HEK293 (cell line): ENCODE data around the gene PJVK.

Experiments used
- CTCF ChIP-seq: fragments of 450-650 bp; formaldehyde crosslinking; IDR thresholded peaks from 2 replicates; pipeline ENCODE4 v1.5.1; 2016; ENCODE audit warnings: missing biosample characterization, missing genetic modification characterization
- KLF9 ChIP-seq: fragments of 450-650 bp; formaldehyde crosslinking; IDR thresholded peaks from 2 replicates; pipeline ENCODE4 v1.5.1; 2016; ENCODE audit warnings: missing biosample characterization, missing genetic modification characterization, low read depth
- ZBTB49 ChIP-seq: fragments of 450-650 bp; formaldehyde crosslinking; IDR thresholded peaks from 2 replicates; pipeline ENCODE4 v1.5.1; 2016; ENCODE audit warnings: missing biosample characterization, missing genetic modification characterization, low read depth
- ZFP41 ChIP-seq: fragments of 450-650 bp; formaldehyde crosslinking; IDR thresholded peaks from 2 replicates; pipeline ENCODE4 v1.5.1; 2016; ENCODE audit warnings: missing biosample characterization, missing genetic modification characterization, borderline replicate concordance
- ZNF121 ChIP-seq: fragments of 450-650 bp; formaldehyde crosslinking; IDR thresholded peaks from 2 replicates; pipeline ENCODE4 v1.5.1; 2016; ENCODE audit warnings: missing biosample characterization, missing genetic modification characterization
- ZNF202 ChIP-seq: fragments of 450-650 bp; formaldehyde crosslinking; IDR thresholded peaks from 2 replicates; pipeline ENCODE4 v1.5.1; 2016; ENCODE audit warnings: missing biosample characterization, missing genetic modification characterization, borderline replicate concordance
- ZNF518A ChIP-seq: fragments of 450-650 bp; formaldehyde crosslinking; conservative IDR thresholded peaks from 2 replicates; pipeline ENCODE4 v1.5.1; 2016; ENCODE audit warnings: low read depth, missing biosample characterization, missing genetic modification characterization
- ZNF561 ChIP-seq: fragments of 450-650 bp; IDR thresholded peaks from 2 replicates; pipeline ENCODE4 v1.5.1; 2018; ENCODE audit warnings: missing biosample characterization, missing genetic modification characterization, borderline replicate concordance

GRCh38 chr2:178477443-178478129 is 26.4 kb downstream of the PJVK start:
- TF ChIP-seq ZNF561 (tag by site-specific recombination), result no peak
- TF ChIP-seq ZFP41 (tag by site-specific recombination), result no peak
- TF ChIP-seq ZBTB49 (tag by site-specific recombination), result no peak
- TF ChIP-seq CTCF (tag by site-specific recombination), result no peak
- TF ChIP-seq KLF9 (tag by site-specific recombination), result no peak
- TF ChIP-seq ZNF518A (tag by site-specific recombination), result no peak
- TF ChIP-seq ZNF202, result no peak
- no peak for TF ChIP-seq ZNF121 (tag by site-specific recombination)
